HG03378 (cell line): Measurements from ENCODE around the gene ZNF320.
"Not testable (repeated sequence)": the region's sequence is repeated elsewhere in the genome, so short reads cannot be mapped to it uniquely, and the experiment has no call there.

Experiments used
- ATAC-seq: cut with Tn5 transposase; IDR thresholded peaks from one replicate; pipeline ENCODE4 v1.9.1; 2021; ENCODE audit warnings: mild to moderate bottlenecking, moderate library complexity; ENCODE audit not compliant: unreplicated experiment

ZNF320 gene

DNA sequence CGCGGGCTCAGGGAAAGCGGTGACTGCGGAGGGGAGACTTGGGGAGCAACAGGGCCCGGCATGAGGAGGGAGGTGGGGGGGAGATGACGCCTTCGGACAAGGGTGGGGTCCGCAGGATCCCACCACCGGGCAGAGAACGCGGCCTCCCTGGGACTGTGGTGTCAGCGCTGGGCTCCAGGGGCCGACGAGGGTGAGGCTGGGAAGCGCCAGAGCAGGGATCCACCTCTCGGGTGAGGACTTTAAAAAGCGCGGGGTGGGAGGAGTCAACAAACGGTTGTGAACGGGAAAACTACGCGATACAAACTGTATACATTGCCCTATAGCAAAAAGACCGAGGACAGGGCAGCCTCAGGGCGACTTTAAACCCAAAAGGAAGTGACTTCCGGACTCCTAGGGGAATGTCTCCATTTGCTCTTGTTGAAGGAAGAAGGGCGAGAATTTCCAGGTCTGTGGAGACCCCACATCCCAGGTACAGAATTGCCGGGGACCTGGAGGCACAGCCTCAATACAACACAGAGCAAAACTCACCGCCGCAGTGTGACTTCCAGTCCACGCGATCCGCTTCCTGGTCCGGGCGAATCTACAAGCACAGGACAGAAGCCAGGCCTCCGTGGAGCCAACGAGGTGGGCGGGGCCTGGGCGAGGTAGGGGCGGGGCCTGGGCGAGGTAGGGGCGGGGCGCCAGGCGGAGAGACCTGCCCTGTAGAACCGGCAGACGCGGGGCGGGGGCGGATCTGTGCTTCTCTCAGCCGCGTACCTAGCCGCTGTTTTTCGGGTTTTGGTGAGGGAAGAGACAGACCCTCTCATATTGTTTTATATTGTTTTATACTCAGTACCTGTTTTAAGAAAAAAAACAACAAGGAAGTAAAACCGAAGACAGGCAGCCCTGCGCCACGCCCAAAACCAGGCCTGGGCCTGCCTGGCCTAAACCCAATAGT, 25.7 kb upstream of the ZNF320 start, which contains the start of gene ZNF888:
ZNF888 (minus strand) TSS at position 588 of the 937 bp plus-strand sequence. CDS start 5,555 bp downstream, outside the sequence.
- peak; percentile 63 for ATAC-seq

- ATAC-seq: no peak
These were observed 20.1 kb upstream of the ZNF320 start for GRCh38 chr19:52917531-52917930.

- no peak for ATAC-seq
These were observed 13.2 kb upstream of the ZNF320 start for GRCh38 chr19:52910648-52911047.

- ATAC-seq: not testable (repeated sequence)
These were observed 6.8 kb upstream of the ZNF320 start for GRCh38 chr19:52904052-52904780.

DNA sequence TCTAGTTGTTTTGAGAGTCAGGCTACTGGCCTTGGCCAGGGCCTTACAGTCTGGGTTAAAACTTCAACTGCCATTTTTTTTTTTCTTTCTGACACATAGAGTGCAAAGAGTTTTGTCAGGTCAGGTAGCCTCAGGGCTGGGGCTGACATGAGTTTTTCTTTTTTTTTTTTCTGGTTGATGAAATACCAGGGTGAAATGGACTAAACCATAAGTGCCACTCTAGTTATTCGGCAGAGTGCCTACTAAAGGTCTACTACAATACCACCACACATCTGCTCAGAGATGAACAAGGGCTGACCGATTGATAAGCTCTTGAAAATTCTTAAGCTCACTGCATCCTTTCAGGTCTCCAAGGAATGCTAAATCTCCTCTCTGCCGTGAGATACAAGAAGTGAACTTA, 4.4 kb upstream of the ZNF320 start:
- ATAC-seq: no peak

- not testable (repeated sequence) for ATAC-seq
These were observed 1.2 kb upstream of the ZNF320 start for GRCh38 chr19:52898596-52898995.

DNA sequence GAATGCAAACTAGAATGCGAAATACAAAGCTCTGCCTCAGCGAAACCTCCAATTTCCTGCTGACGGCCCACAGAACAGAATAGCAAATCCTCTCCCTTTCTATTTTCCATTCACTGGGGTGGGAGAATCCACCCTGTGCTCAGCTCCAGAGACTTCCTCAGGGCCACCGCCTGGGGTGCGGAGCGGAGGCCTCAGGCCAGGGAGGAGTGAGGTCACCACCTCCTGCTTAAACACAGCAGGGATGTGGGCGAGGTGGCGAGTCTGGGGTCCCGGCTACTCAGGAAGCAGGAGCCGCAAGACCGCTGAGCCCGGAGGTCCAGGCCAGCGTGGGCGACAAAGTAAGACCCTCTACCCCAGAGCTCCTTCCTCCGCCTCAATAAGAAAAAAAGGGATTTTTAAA, 666 bp upstream of the ZNF320 start:
- no peak for ATAC-seq

GRCh38 chr19:52896431-52897137, 851 bp downstream of the ZNF320 start:
- ATAC-seq: peak; percentile 9

- ATAC-seq: no peak
These were observed 6.1 kb downstream of the ZNF320 start for GRCh38 chr19:52891336-52891735.

DNA sequence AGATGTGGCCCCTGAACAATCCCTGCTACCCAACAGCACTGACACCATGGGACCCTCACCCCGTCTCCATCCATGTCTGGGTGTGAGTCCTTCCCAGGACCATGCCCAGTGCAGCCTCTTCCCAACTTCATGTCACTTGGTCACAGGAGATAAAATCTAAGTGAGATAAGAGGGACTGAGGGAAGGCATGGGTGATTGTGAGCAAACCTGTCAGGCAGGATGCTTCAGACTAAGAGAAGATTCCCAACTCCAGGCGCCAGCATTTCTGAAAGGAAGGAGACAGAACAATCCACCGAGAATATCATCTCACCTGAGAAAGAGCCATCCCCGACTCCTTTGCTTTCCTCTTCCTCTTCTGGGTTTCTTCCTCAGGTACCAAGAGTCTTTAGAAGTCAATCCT, 7.5 kb downstream of the ZNF320 start:
- ATAC-seq: no peak

DNA sequence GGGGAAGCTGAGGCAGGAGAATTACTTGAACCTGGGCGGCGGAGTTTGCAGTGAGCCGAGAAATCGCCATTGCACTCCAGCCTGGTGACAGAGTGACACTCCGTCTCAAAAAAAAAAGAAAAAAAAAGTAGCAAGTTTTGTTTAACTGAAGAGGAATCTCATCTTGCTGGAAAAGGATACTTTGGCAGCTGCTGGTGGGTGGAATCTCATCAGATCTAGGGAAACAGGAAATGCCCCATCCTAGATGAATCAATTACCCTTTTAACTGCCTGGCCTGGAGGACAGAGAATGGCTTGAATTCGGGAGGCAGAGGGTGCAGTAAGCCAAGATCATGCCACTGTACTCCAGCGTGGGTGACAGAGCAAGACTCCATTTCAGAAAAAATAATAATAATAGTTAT, 8.4 kb downstream of the ZNF320 start:
- no peak for ATAC-seq

DNA sequence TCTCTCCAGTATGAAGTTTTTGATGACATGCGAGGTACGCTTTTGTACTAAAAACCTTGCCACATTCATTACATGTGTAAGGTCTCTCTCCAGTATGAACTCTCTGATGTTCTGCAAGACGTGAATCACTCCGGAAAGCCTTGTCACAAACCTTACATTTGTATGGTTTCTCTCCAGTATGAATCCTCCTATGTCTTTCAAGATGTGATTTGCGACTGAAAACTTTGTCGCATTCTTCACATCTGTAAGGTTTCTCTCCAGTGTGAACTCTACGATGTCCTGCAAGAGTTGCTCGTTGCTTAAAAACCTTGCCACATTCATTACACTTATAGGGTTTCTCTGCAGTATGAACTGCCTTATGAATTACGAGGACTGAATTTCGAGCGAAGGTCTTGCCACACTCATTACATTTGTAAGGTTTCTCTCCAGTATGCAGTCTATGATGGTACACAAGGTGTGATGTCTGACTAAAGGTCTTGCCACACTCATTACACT, 16.5 kb downstream of the ZNF320 start:
- ATAC-seq: no peak

GRCh38 chr19:52872996-52873395, 24.4 kb downstream of the ZNF320 start:
- not testable (repeated sequence) for ATAC-seq

DNA sequence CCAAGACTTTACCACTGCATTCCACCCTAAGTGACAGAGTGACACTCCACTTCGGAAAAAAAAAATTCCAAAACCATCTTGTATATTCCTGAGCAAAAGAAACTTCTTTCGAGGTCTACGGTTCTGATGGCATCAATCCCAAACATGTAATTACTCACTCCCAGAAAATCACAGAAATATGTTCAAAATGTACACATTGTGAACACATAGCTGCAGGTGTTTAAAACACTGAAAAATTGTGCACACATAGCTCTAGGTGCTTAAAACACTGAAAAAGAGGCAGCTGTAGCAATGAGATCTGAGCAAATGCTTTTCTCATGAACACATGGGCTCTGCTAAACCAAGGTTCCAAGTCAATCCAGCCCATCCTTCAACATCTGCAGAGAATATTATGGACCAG, 26.0 kb downstream of the ZNF320 start:
- no peak for ATAC-seq

- not testable (repeated sequence) for ATAC-seq
These were observed 29.4 kb downstream of the ZNF320 start for GRCh38 chr19:52868031-52868430.

GRCh38 chr19:52857378-52858191, 39.9 kb downstream of the ZNF320 start, which contains the start of gene ZNF468:
TSS of gene ZNF468 (minus strand) at chr19:52857619. CDS start at chr19:52854272, 3,347 bp downstream.
- ATAC-seq: peak; percentile 93

GRCh38 chr19:52856540-52857377, 40.7 kb downstream of the ZNF320 start:
- ATAC-seq: not testable (repeated sequence)
